ENCODE data around the gene ABCD3.

ABCD3 gene

GRCh38 chr1:94475232-94475631 is 57.0 kb downstream of the ABCD3 start:
- H3K4me3 ChIP-seq (ENCODE audit: low read depth, low read length), result no peak overlapping the region
- TF ChIP-seq CTCF (IDR thresholded peaks at IDR 0.05; ENCODE audit: low read depth, low read length), result no peak
- no peak for TF ChIP-seq POLR2A (IDR thresholded peaks at IDR 0.05; ENCODE audit: extremely low read depth, insufficient read length)
- TF ChIP-seq MAX (IDR thresholded peaks at IDR 0.05; ENCODE audit: low read depth, low read length), result no peak
- TF ChIP-seq MYC (IDR thresholded peaks at IDR 0.05; ENCODE audit: low read depth, low read length), result no peak
- DNase-seq (ENCODE audit: low read depth), result no peak

GRCh38 chr1:94479682-94480081 is 61.5 kb downstream of the ABCD3 start:
- DNase-seq (ENCODE audit: low read depth), result no peak
- H3K4me3 ChIP-seq (ENCODE audit: low read depth, low read length), result no peak overlapping the region
- TF ChIP-seq MYC (IDR thresholded peaks at IDR 0.05; ENCODE audit: low read depth, low read length) (no peak), CTCF (IDR thresholded peaks at IDR 0.05; ENCODE audit: low read depth, low read length) (no peak), MAX (IDR thresholded peaks at IDR 0.05; ENCODE audit: low read depth, low read length) (no peak), POLR2A (IDR thresholded peaks at IDR 0.05; ENCODE audit: extremely low read depth, insufficient read length) (no peak)

GRCh38 chr1:94481473-94481933 is 63.3 kb downstream of the ABCD3 start:
- peak; percentile 73 for DNase-seq (ENCODE audit: low read depth)
- TF ChIP-seq CTCF (IDR thresholded peaks at IDR 0.05; ENCODE audit: low read depth, low read length) (peak; percentile 75), MYC (IDR thresholded peaks at IDR 0.05; ENCODE audit: low read depth, low read length) (no peak), MAX (IDR thresholded peaks at IDR 0.05; ENCODE audit: low read depth, low read length) (no peak), POLR2A (IDR thresholded peaks at IDR 0.05; ENCODE audit: extremely low read depth, insufficient read length) (no peak)
- H3K4me3 ChIP-seq (ENCODE audit: low read depth, low read length), result no peak overlapping the region

GRCh38 chr1:94486990-94487389 is 68.8 kb downstream of the ABCD3 start:
- no peak overlapping the region for H3K4me3 ChIP-seq (ENCODE audit: low read depth, low read length)
- DNase-seq (ENCODE audit: low read depth), result no peak
- TF ChIP-seq MYC (IDR thresholded peaks at IDR 0.05; ENCODE audit: low read depth, low read length) (no peak), MAX (IDR thresholded peaks at IDR 0.05; ENCODE audit: low read depth, low read length) (no peak), POLR2A (IDR thresholded peaks at IDR 0.05; ENCODE audit: extremely low read depth, insufficient read length) (no peak), CTCF (IDR thresholded peaks at IDR 0.05; ENCODE audit: low read depth, low read length) (no peak)

- DNase-seq (ENCODE audit: low read depth), result no peak
- H3K4me3 ChIP-seq (ENCODE audit: low read depth, low read length), result no peak overlapping the region
- TF ChIP-seq POLR2A (IDR thresholded peaks at IDR 0.05; ENCODE audit: extremely low read depth, insufficient read length) (no peak), MAX (IDR thresholded peaks at IDR 0.05; ENCODE audit: low read depth, low read length) (no peak), MYC (IDR thresholded peaks at IDR 0.05; ENCODE audit: low read depth, low read length) (no peak), CTCF (IDR thresholded peaks at IDR 0.05; ENCODE audit: low read depth, low read length) (no peak)
Measured at GRCh38 chr1:94490556-94490955, 72.4 kb downstream of the ABCD3 start.
